GM06990 (cell line): Measurements from ENCODE around the gene DDO.

Experiments
- DNase-seq: peaks from one replicate; pipeline ENCODE4 v3.0.0-alpha.2; 2011; ENCODE audit not compliant: insufficient read length; ENCODE audit errors: extremely low read depth
- H3K27me3 ChIP-seq: replicated peaks from 2 replicates; pipeline ENCODE4 v1.6.0; 2011; ENCODE audit warnings: low read length; ENCODE audit not compliant: control insufficient read depth, insufficient read depth
- H3K36me3 ChIP-seq: 2 replicates; pipeline ENCODE4 v1.5.1; 2011; ENCODE audit warnings: low read length; ENCODE audit not compliant: control insufficient read depth, insufficient read depth
- H3K4me3 ChIP-seq: replicated peaks from 2 replicates; pipeline ENCODE4 v1.5.1; 2011; ENCODE audit warnings: low read depth, mild to moderate bottlenecking, control low read depth, low read length
- TF ChIP-seq, protein P1 (sequence below): IDR thresholded peaks from 2 replicates; pipeline ENCODE4 v1.5.1; 2011; ENCODE audit warnings: low read length, control low read depth, mild to moderate bottlenecking, inconsistent platforms; ENCODE audit not compliant: insufficient read depth, poor library complexity, severe bottlenecking

Gene DDO

DNA sequence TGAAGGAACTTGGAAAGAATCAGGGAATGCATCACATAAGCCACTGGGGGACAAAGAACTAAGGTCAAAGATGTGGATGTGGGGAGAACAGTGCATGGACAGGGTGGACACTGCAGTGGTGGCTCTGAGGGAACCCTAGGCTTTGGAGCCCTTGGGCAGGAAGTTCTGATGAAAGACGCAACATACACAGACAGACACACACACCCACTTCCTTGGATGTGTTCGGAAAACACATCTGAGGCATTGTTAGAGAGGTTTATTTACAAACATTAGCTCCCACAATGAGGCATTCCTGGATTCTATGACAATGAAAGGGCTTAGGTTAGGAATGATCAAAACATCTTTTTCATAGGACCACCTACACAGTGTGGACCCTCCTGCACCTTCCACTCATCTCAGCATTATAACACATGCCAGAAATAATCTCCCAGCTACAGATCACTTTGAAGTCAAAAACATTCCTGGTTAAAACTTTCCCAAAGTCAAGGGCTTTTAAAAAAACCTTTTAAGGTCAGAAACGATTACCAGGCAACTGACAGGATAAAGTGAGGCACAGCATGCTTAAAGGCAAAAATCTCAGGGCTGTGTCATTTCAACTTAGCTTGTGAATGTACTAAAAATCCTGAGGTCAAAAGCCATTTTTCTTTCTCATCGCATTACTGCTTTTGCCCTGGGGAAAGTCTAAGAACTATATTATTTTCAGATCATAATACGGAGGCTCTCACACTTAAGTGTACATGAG is 50.8 kb downstream of the DDO start:
- DNase-seq, result no peak
- Histone ChIP-seq H3K4me3 (no peak overlapping the region), H3K27me3 (no peaks in the 10 kb centered on the region; the same call in 1 of the 2 replicates), H3K36me3 (no peaks in the 10 kb centered on the region)
- TF ChIP-seq, protein P1, sequence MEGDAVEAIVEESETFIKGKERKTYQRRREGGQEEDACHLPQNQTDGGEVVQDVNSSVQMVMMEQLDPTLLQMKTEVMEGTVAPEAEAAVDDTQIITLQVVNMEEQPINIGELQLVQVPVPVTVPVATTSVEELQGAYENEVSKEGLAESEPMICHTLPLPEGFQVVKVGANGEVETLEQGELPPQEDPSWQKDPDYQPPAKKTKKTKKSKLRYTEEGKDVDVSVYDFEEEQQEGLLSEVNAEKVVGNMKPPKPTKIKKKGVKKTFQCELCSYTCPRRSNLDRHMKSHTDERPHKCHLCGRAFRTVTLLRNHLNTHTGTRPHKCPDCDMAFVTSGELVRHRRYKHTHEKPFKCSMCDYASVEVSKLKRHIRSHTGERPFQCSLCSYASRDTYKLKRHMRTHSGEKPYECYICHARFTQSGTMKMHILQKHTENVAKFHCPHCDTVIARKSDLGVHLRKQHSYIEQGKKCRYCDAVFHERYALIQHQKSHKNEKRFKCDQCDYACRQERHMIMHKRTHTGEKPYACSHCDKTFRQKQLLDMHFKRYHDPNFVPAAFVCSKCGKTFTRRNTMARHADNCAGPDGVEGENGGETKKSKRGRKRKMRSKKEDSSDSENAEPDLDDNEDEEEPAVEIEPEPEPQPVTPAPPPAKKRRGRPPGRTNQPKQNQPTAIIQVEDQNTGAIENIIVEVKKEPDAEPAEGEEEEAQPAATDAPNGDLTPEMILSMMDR, result no peak

DNA sequence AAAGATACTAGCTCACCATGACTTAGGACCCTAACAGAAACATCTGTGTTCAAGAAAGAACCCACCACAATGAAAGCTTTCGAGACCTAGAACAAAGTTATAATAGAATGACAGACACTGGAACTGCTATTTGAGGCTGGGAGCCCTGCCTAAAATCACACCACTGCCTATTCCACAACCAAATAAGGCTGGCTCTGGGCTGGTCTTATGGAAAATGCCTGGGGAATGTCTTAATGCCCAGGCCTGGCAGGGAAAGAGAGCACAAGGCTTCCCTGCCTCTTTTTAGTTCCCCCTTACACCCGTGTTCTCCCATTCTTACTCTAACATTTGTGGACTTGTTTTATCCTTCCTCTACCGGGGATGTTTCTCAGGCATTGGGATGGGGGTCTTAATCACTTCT is 51.6 kb downstream of the DDO start:
- no peaks in the 10 kb centered on the region; the same call in 1 of the 2 replicates for H3K27me3 ChIP-seq
- DNase-seq, result no peak
- H3K4me3 ChIP-seq, result no peak overlapping the region
- TF ChIP-seq, protein P1, result no peak
- H3K36me3 ChIP-seq, result no peaks in the 10 kb centered on the region

DNA sequence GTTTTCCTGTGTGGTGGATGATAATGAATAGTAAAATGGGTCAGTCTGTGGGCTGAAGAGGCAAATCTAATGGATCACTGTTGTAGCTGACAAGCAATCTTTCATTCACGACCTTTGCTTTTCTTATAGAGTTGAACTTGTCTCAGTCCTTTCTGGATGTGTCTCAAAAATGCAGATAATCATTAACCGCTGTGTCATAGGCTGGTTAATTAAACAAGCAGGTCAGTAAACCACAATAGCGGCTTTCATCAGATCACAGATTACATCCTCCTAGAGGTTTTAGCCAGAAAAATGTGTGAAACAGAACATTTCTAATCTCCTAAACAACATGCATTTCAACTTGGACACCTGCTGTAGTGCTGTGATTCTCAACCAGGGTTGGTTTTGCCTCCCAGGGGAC is 54.7 kb downstream of the DDO start:
- peaks cover 2% of the 10 kb centered on the region; the same call in 1 of the 2 replicates for H3K27me3 ChIP-seq
- DNase-seq, result no peak
- no peak overlapping the region for H3K4me3 ChIP-seq
- TF ChIP-seq, protein P1, result no peak
- H3K36me3 ChIP-seq, result no peaks in the 10 kb centered on the region

DNA sequence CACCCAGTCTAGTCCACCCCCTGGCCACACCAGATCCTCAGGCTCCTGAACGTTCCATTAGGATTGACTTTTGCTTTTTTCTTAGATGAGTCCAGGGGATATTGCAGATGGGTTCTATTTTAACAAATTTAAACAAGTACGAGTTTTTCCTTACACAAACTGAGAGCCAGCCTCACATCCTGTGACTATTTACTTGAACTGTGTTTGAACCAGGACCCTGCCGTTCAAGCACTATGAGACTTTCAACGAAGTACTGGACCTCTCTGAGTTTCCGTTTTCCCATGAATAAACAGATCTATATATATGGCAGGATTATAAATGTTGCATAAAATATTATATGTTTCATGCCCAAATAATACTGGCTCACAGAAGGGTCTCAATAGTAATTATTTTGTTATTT is 55.8 kb downstream of the DDO start:
- Histone ChIP-seq H3K27me3 (peaks cover 2% of the 10 kb centered on the region; the same call in 1 of the 2 replicates), H3K36me3 (no peaks in the 10 kb centered on the region)

DNA sequence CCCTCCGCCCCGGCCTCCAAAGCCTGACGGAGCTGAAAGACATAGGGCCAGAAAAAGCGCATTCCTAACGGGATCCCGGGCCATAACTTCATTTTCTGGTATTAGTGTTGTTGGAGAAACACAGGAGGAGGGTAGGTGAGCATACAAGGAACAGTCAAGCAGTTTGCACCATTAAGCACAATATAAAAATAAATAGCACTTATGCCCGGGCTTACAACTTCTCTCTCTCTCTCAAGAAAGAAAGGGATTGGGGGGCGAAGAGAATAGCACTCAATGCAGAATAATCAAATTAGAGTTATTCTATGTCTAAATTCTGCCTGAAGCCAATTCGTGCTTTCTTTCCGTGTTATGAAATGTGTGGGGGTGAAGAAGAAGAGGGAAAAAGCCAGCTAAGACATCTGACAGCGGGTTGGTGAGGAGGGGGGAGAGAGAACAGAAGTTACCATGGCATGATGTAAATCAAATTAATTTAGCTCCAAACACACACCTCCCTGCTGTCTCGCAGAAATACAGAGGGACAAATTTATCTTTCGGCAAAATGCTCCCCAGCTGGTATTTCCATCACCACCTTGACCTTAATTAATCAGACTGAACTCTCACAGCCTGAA is 56.7 kb downstream of the DDO start:
- DNase-seq, result no peak
- Histone ChIP-seq H3K4me3 (no peak overlapping the region), H3K27me3 (peaks cover 2% of the 10 kb centered on the region; the same call in 1 of the 2 replicates), H3K36me3 (no peaks in the 10 kb centered on the region)
- TF ChIP-seq, protein P1, result no peak

More for the DNA sequence above, 55.8 kb downstream of the DDO start:
- no peak overlapping the region for H3K4me3 ChIP-seq
- no peak for DNase-seq
- TF ChIP-seq, protein P1, result no peak
